Inflammatory macrophage treated with lipopolysaccharide for 1 hour (primary cell): ENCODE measurements around the gene ASPG.
"Not testable (repeated sequence)": the region's sequence is repeated elsewhere in the genome, so short reads cannot be mapped to it uniquely, and the experiment has no call there.

ENCODE experiments used
- DNase-seq, 2 donors: peaks; one replicate each; pipeline ENCODE4 v3.0.0-alpha.2; 2020 to 2022

Gene ASPG

GRCh38 chr14:104150136-104151025, 64.9 kb downstream of the ASPG start:
- no peak for DNase-seq

- no peak for DNase-seq
Measured at GRCh38 chr14:104151026-104151381, 65.5 kb downstream of the ASPG start.

GRCh38 chr14:104151566-104152245, 66.2 kb downstream of the ASPG start:
- DNase-seq = no peak

- DNase-seq = no peak
Measured at GRCh38 chr14:104152246-104152575, 66.7 kb downstream of the ASPG start.

GRCh38 chr14:104152686-104153393, 67.3 kb downstream of the ASPG start:
- DNase-seq = no peak

- not testable (repeated sequence) for DNase-seq
Measured at GRCh38 chr14:104153394-104153755, 67.9 kb downstream of the ASPG start.

- no peak for DNase-seq
Measured at GRCh38 chr14:104154246-104154645, 68.7 kb downstream of the ASPG start.

- no peak for DNase-seq
Measured at GRCh38 chr14:104155513-104155912, 70.0 kb downstream of the ASPG start.

- DNase-seq = no peak
Measured at GRCh38 chr14:104156142-104156541, 70.6 kb downstream of the ASPG start.

- DNase-seq = no peak
Measured at GRCh38 chr14:104157016-104157928, 71.8 kb downstream of the ASPG start.

GRCh38 chr14:104158827-104159798, 73.6 kb downstream of the ASPG start:
- no peak for DNase-seq

- no peak for DNase-seq
Measured at GRCh38 chr14:104159990-104160389, 74.5 kb downstream of the ASPG start.

- no peak for DNase-seq
Measured at GRCh38 chr14:104161602-104162367, 76.3 kb downstream of the ASPG start.

GRCh38 chr14:104162495-104162894, 77.0 kb downstream of the ASPG start:
- DNase-seq = no peak

- no peak for DNase-seq
Measured at GRCh38 chr14:104163541-104163940, 78.0 kb downstream of the ASPG start.

- no peak for DNase-seq
Measured at GRCh38 chr14:104164041-104164440, 78.5 kb downstream of the ASPG start.

GRCh38 chr14:104164512-104164911, 79.0 kb downstream of the ASPG start:
- DNase-seq = no peak
